ENCODE data around the gene HIVEP3.

GRCh38 chr1:41629571-41629970, 289.2 kb downstream of the HIVEP3 start:
- no peak for TF ChIP-seq ZNF513 (tag by site-specific recombination; IDR thresholded peaks at IDR 0.05)
- TF ChIP-seq CTCF (tag by site-specific recombination; IDR thresholded peaks at IDR 0.05): no peak
- TF ChIP-seq PRDM1 (tag by site-specific recombination; IDR thresholded peaks at IDR 0.05): no peak
- no peak for TF ChIP-seq ZBTB7A (tag by site-specific recombination; IDR thresholded peaks at IDR 0.05; ENCODE audit: low read depth)
- no peak for TF ChIP-seq KLF1 (tag by site-specific recombination; IDR thresholded peaks at IDR 0.05)

Measured in HEK293 (cell line).